Stimulated activated CD8-positive, alpha-beta memory T cell treated with anti-CD3 and anti-CD28 coated beads, Interleukin-15, amount 100 ng/mL, for 4 hours (primary cell): ENCODE results near the gene IGF1.

Experiments
- DNase-seq, 2 donors: peaks; one replicate each; pipeline ENCODE4 v3.0.0-alpha.2; 2020; ENCODE audit warnings: low read depth in 2 of 2

Gene IGF1

GRCh38 chr12:102426599-102427542, 53.5 kb downstream of the IGF1 start:
- no peak for DNase-seq

DNA sequence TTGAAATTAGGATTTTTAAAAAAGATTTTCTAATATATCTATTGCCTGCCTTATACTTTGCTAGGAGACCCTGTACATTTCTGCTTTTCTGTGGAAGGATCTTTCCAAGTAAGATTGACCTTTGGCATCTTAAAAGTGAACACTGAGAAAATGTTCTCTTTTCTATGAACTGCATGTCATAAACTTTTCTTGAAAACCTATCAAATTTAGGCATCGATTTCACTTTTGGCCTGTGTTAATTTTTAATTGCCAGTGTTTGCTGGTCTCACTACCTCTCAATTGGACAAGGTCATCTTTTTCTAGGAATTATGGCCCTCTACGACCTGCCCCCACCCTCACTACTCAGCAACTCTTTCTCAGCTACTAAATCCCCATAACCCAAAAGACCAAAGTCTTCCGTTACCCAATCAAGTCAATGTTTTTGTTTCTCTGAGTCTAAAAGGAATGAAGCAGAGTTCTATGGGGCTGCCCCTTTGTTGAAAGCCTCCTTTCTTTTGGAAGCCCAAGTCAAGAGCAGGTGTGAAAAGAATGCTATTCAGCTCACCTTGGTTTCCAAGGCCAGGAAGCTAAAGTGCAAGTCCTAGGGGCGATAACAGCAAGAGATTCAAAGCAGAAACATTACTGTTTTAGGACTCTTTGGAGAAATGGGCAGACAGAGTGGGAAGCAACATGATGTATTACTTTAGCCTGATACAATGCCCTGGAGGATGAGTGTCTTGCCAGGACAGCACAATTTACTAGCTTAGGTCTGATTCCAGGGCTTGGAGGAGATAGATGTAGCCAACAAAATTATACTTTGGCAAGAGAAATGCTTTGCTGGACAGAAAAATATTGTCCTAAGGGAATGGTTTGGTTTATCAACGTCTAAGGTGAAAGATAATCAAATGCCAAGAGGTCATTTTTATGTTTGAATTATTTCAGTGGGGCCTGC, 55.0 kb downstream of the IGF1 start:
- DNase-seq = no peak

DNA sequence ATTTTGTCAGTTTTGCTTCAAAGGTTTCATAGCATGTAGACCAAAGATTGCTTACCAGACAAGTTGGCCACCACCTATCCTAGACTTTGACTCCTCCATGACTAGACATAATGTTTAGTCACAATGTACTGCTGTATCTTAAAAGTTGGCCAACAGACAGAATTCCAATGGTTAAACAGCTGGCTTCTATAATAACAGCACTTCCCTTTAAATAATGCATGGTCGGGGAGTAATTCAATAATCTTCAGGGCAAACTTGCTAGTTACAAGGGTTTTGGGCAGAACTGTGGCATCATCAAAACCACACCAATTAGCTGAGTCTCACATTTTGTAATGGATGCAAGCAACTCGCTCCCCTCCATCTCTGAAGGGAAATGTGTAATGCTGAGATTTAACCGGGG, 56.9 kb downstream of the IGF1 start:
- no peak for DNase-seq

DNA sequence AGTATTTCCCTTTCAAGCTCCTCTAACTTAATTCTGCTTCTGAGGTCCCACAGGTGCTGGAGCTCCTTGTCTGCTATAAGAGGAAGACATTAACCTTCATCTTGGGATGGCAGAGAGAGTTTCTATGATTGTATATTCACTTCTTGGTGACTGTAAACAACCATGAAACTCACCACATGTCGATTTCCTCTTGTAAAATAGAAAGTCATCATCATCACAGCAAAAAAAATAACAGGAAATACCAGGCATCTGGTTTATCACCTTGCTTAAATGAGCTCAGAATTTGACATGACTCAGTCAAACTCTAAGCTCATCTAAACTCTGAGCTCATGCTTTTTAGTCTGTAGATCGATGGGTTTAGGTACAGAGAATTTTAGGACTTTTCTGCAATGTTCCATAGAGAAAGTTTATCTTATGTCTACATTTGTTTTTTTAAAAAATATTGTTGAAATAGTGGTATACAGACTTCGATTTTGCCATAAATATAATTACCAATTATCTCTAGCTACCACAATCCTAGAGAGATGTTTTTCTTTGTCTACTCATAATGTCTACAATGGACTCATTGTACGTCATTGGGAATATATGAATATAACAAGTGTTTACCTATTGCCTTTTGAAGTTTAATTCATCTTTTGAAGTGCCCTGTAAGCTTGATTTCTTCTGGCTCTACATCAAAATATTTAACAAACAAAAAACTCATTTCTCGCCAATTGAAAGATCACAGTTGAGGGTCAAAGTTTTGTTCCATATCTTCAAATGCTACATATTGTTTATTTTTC, 58.4 kb downstream of the IGF1 start:
- no peak for DNase-seq

DNA sequence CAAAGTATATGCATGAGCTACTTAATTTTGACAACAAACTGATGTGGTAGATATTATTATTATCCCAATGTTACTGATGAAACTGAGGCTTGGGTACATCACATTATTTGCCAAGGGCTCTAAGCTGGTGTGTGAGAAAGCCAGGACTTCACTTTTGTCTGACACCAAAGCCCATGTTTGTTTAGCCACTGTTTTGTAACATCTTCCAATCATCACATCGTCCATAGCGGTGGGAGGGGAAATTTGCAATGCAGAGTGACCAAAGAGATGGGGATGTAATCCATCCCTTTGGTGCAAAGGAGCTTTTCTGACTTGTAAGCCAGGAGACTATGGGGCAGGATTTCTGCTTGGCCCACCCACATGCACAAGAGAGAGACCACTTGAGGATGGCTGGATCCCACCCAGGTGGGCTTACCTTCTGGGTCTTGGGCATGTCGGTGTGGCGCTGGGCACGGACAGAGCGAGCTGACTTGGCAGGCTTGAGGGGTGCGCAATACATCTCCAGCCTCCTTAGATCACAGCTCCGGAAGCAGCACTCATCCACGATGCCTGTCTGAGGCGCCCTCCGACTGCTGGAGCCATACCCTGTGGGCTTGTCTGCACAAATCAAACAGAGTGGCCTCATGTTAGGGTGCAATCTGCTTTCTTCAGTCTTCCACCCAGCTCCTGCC, 61.1 kb downstream of the IGF1 start:
- no peak for DNase-seq

DNA sequence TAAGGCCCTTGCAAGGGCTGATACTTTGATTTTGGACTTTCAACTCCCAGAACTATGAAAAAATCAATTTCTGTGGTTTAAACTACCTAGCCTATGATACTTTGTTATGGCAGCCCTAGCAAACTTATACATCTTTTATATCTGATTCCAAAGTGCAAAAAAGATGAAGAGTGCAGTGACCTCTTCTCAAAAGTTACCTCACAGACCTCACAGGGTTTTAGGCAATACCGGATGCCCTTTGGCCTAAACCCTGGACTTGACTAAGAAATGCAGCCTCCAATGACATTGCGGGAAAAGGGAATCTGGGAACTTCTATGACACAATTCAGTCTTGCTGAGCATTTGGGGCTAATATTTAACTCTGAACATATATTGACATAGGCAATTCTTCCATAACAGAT, 63.3 kb downstream of the IGF1 start:
- DNase-seq = no peak

GRCh38 chr12:102415515-102415914, 64.8 kb downstream of the IGF1 start:
- DNase-seq = no peak

- no peak for DNase-seq
Measured at GRCh38 chr12:102413396-102413795, 67.0 kb downstream of the IGF1 start.

DNA sequence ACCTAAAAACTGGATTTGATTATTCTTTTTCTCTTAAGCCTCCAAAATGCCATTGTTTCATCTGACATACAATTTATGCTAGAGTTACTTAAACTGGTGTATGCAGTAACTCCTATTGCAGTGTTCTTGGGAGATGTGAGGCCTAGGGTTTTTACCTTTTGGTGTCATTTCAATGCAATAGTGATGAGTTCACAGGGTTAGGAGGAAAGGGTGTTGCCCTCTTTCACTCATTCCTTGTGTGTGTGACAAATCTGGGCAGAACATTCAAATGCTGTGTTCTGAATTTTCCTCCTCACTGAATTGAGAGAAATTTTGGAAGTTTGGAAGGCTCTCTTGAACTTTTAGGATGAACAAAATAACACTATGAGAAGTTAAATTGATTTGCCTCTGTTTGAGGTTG, 69.9 kb downstream of the IGF1 start:
- no peak for DNase-seq

DNA sequence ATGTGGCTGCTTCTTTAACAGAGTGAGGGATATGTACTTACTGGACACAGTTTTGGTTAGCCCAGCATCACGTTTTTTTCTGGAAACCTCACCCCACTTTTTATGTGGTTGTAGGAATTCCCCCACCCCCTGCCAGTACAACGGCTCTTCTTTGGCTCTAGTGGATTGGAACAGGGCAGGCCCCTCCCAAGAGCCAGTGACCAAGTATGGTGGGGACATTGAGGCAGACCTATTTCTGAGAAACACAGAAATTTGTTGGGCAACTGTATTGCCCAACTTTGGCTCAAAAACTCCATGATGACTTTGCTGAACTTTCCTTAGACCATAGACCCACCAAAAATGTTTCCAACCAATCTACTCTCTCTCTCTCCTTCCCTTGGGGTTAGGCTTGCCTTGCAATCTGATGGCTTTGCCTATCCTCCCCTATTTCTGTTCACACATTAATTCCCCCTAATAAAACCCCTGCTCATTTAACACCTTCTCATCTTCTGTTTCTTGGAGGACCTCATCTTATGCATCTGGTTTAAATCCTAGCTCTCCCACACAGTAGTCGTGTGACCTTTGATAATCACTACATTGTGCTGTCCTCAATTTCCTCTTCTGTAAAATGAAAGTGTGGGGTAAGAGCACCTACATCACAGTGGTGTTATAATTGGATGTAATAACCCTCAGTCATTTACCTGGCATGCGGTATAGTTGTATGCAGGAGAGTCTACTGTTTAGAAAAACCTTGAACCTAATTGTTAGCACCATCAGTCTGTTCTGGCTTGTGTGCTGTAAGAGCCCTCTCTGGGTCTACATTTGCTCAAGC, 71.7 kb downstream of the IGF1 start:
- DNase-seq = no peak

- no peak for DNase-seq
Measured at GRCh38 chr12:102407776-102408486, 72.4 kb downstream of the IGF1 start.

- no peak for DNase-seq
Measured at GRCh38 chr12:102406033-102406584, 74.3 kb downstream of the IGF1 start.

DNA sequence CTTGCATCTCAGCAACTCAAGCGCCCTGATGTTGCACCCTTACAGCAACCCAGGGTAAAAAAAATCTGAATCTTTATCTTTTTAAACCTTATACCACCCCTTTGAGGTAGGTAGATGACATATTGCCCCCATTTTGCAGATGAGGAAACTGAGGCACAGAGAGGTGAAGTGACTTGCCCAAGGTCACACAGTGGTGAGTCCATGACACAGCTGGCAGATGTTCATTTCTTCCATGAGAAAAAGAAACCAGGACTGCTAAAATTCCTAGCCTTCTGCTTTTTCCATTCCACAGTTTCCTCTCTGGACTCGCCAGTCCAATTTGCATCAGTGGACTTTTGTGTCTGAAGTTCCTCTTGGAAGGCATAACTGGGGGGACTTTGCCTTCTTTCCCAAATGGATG, 79.3 kb downstream of the IGF1 start:
- DNase-seq = no peak

- DNase-seq = no peak
Measured at GRCh38 chr12:102399653-102400052, 80.7 kb downstream of the IGF1 start.

- no peak for DNase-seq
Measured at GRCh38 chr12:102396276-102396675, 84.1 kb downstream of the IGF1 start.

DNA sequence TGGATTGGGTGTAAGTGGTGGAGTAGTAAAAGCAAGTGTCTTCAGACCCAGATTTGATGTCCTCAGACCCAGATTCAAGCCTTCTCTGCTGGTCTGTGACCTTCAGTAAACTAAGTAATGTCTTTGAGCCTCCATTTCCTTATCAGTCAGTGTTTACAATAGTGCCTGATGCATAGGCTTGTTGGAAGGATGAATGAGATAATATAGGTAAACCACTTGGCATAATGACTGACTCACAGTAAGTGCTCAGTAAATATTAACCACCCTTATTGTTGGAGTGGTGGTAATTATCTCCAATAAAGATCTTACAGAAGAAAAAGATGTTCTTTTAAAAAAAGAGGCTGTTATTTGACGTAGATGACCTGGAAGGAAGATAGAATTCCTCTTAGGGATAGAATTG, 86.2 kb downstream of the IGF1 start:
- DNase-seq = no peak

DNA sequence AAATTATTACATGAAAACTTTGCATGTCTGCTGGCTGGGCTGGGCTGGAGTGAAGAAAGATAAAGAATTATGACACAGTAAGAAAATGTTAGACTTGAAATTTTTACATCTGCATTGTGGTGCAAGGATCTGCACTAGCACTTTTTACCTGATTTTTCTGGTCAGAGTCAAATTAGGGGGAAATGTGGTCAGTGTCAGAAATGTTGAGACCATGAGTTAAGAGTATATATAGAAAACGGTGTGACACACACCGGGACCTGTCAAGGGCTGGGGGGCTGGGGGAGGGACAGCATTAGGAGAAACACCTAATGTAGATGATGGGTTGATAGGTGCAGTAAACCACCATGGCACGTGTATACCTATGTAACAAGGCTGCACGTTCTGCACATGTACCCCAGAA, 90.3 kb downstream of the IGF1 start:
- no peak for DNase-seq

GRCh38 chr12:102388469-102388868, 91.9 kb downstream of the IGF1 start:
- no peak for DNase-seq

DNA sequence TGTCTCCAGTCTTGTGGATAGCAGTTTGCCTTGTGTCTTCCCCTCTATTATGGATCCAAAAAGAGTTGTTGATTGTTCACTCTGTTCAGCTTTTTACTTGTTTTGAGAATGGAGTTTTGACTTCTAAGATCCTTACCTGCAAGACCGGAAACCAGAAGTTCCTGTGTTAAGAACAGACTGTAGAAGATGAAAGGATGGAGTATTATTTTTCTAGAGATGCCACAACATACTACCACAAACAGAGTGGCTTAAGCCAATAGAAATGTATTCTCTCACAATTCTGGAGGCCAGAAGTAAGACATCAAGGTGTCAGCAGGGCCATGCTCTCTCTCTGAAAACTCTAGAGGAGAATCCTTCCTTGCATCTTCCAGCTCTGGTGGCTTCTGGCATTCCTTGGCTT, 95.0 kb downstream of the IGF1 start:
- DNase-seq = no peak
